B cell (primary cell): ENCODE results near the gene MARCHF10.

Experiments
- CTCF ChIP-seq: fragments of 200-600 bp; IDR thresholded peaks from one replicate; pipeline ENCODE4 v1.8.0; 2022; ENCODE audit warnings: antibody characterized with exemption, mild to moderate bottlenecking
- EZH2 ChIP-seq: IDR thresholded peaks from 2 replicates; pipeline ENCODE4 v1.6.1; 2012; ENCODE audit warnings: borderline replicate concordance, low read depth, mild to moderate bottlenecking, moderate library complexity, low read length; ENCODE audit not compliant: insufficient read depth, poor library complexity, severe bottlenecking

- TF ChIP-seq EZH2 (no peak), CTCF (no peak)
Observed at GRCh38 chr17:62725791-62726249, 82.3 kb downstream of the MARCHF10 start.
